Testis (tissue), 3 donors: ENCODE data around the gene TTLL11. TPM values are rescaled to one million over a fixed set of nuclear protein-coding genes. Genes with fewer than 3 reads are reported as not detected.

ENCODE experiments used
- DNase-seq: peaks from one replicate; pipeline ENCODE4 v3.0.0-alpha.2; 2019
- H3K27ac ChIP-seq, 2 donors: fragments of 200-600 bp; sonication (generic); one replicate each; pipeline ENCODE4 v1.5.1; 2019
- H3K27me3 ChIP-seq: fragments of 200-600 bp; sonication (generic); one replicate; pipeline ENCODE4 v1.5.1; 2019
- H3K36me3 ChIP-seq: fragments of 200-600 bp; sonication (generic); one replicate; pipeline ENCODE4 v1.5.1; 2017; ENCODE audit warnings: low read depth; ENCODE audit errors: missing control alignments
- H3K4me1 ChIP-seq: fragments of 200-600 bp; sonication (generic); one replicate; pipeline ENCODE4 v1.5.1; 2019
- H3K4me3 ChIP-seq, 2 donors: fragments of 200-600 bp; sonication (generic); one replicate each; pipeline ENCODE4 v1.5.1; 2017 to 2019
- H3K9me3 ChIP-seq: fragments of 200-600 bp; sonication (generic); one replicate; pipeline ENCODE4 v1.5.1; 2017
- POLR2A ChIP-seq: fragments of 450-650 bp; IDR thresholded peaks from one replicate; pipeline ENCODE4 v1.6.1; 2017; ENCODE audit warnings: antibody characterized with exemption, mild to moderate bottlenecking, moderate library complexity
- WGBS, 2 donors: methylation state at CpG; one replicate each; pipeline ENCODE4 v1.1.5; 2018; 5-methylcytosine and 5-hydroxymethylcytosine counted together
- intact Hi-C: fragments of 100-400 bp; cut with DNase I; formaldehyde crosslinking; loops from one replicate; pipeline ENCODE4 v1.15.1; 2023; ENCODE audit warnings: low total_unique reads
- polyA plus RNA-seq: library from polyadenylated mRNA; stranded (reverse); fragments of 350-450 nt; fragmentation: Illumina TruSeq; extraction: RNeasy Lipid Tissue Mini Kit (QIAGEN cat#74804); gene quantifications from one replicate; pipeline ENCODE4 v1.2.3, GENCODE V29; 2014; ENCODE audit warnings: low read depth, low replicate concordance; ENCODE audit not compliant: insufficient read depth
- total RNA-seq, 2 donors: library from RNA; depleted of rRNA; stranded (reverse); fragments of >200 nt; gene quantifications; one replicate each; pipeline ENCODE4 v1.2.3, GENCODE V29; 2016
- TF ChIP-seq, protein P1 (sequence below), 3 experiments: fragments of 450-650 bp in 2 of 3; fragments of 200-600 bp in 1 of 3; sonication (generic) in 1 of 3; IDR thresholded peaks; one replicate each; pipeline ENCODE4 v1.5.1; 2016 to 2019; ENCODE audit warnings: antibody characterized with exemption in 3 of 3, mild to moderate bottlenecking in 2 of 3, moderate library complexity in 1 of 3

The TTLL11 gene
- total and polyA plus RNA-seq, 3 donors from 2014 or later, result 17.8 to 36.5 (median 19.8) TPM

- DNase-seq, result peak; percentile 13
- WGBS, 2 donors, result 84 to 90% methylated on average over 4 to 11 of the region's 11 CpGs
- no peak overlapping the region for H3K4me3 ChIP-seq
- no peaks in the 10 kb centered on the region for H3K9me3 ChIP-seq
- intact Hi-C loops, result no loop called here
- TF ChIP-seq POLR2A, result no peak
- TF ChIP-seq, protein P1, sequence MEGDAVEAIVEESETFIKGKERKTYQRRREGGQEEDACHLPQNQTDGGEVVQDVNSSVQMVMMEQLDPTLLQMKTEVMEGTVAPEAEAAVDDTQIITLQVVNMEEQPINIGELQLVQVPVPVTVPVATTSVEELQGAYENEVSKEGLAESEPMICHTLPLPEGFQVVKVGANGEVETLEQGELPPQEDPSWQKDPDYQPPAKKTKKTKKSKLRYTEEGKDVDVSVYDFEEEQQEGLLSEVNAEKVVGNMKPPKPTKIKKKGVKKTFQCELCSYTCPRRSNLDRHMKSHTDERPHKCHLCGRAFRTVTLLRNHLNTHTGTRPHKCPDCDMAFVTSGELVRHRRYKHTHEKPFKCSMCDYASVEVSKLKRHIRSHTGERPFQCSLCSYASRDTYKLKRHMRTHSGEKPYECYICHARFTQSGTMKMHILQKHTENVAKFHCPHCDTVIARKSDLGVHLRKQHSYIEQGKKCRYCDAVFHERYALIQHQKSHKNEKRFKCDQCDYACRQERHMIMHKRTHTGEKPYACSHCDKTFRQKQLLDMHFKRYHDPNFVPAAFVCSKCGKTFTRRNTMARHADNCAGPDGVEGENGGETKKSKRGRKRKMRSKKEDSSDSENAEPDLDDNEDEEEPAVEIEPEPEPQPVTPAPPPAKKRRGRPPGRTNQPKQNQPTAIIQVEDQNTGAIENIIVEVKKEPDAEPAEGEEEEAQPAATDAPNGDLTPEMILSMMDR (IDR thresholded peaks at IDR 0.05), result no peak
- no peaks in the 10 kb centered on the region for H3K36me3 ChIP-seq
- H3K4me1 ChIP-seq, result peaks cover 3% of the 10 kb centered on the region
- no peaks in the 10 kb centered on the region for H3K27me3 ChIP-seq
- no peak overlapping the region for H3K27ac ChIP-seq
These were observed 307.2 kb downstream of the TTLL11 start for GRCh38 chr9:121785673-121786542.

DNA sequence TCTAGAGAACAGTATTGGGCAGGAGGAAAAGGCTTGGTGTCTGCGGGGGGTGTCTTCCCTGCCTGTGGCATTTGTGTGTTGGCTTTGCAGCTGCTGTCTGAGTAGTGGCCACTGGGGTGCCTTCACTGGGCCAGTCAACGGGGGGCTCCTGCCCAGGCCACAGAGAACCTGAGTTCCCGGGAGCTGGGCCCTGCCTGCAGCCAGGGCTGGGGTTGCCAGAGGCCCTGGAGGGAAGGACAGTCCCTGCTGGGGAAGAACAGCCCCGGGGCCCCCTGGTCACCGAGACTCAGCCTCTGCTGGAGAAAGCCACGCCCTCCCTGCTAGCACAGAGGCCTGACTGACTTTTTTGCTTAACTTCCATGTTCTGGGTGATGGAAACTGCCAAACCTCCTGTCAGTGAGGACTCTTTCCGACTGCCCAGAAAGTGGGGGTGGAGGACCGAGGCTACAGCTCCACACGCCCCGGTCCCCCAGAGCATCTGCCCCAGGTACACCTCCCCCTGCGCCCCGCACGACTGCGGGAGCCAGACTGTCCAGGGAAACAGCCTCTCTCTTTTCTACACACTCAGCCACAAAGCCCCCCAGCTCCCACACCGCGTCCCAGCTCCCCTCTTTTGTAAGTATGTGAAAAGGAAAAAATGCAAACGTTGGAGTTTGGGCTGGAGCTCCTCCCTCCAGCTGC lies 308.2 kb downstream of the TTLL11 start:
- no peak for TF ChIP-seq POLR2A
- TF ChIP-seq, protein P1 (IDR thresholded peaks at IDR 0.05), result no peak

DNA sequence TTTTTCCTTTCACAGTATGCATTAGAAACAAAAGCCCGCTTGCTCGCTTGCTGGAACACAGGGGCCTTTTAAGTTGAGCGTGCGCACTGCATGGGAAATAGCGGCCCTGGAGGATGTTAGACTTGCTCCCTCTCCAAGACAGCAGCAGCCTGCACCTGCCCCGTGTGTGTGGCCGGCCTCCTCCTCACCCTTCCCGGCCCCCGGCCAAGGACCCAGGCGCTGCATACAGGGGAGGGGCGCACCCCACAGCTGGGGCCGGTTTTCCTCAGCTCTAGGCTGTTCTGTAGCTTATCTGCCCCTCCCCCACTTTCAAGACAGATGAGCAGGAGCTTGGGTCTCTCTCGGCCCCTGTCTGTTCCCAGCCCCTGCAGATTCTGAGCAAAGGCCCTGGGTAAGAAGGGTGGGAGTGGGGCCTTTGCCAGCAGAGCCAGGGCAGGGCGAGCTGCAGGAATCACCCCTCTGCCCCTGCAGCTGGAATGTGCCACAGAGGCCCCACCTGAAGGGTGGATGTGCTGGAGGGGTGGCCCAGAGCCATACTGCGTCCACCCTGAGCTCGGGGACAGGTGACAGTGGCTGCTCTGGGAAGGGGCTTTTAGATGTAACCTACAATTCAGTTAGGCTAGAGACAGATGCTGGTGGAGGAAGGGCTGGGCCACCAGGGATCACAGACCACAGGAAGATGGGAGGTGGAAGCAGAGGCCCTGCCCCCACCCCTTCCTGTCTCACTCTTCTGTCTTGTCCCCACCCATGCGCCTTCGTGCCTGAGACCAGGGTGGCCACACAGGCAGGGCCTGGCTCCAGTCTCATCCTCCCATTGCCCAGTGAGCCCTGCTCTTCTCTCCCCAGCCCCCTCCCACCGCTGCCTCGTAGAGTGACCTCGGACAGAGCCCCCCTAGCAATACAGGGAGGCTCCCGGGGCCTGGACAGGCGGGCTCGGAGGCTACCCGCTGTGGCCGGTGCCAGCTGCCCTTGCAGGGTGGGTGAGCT lies 309.3 kb downstream of the TTLL11 start:
- no peaks in the 10 kb centered on the region for H3K36me3 ChIP-seq
- H3K27ac ChIP-seq, result peak overlapping the region in 1 of 2 donors; percentile 63
- no peaks in the 10 kb centered on the region for H3K9me3 ChIP-seq
- TF ChIP-seq, protein P1 (IDR thresholded peaks at IDR 0.05), result no peak
- TF ChIP-seq POLR2A, result no peak
- H3K27me3 ChIP-seq, result no peaks in the 10 kb centered on the region
- H3K4me1 ChIP-seq, result peaks cover 16% of the 10 kb centered on the region
- H3K4me3 ChIP-seq, result no peak overlapping the region
- peak; percentile 15 for DNase-seq
- intact Hi-C loops, result no loop called here
- 78 to 85% methylated on average over 17 to 26 of the region's 26 CpGs for WGBS, 2 donors

More for the DNA sequence above, 308.2 kb downstream of the TTLL11 start:
- H3K27me3 ChIP-seq, result no peaks in the 10 kb centered on the region
- no peak overlapping the region for H3K27ac ChIP-seq
- 84 to 89% methylated on average over 9 to 17 of the region's 17 CpGs for whole genome bisulfite sequencing, 2 donors
- no peaks in the 10 kb centered on the region for H3K36me3 ChIP-seq
- DNase-seq, result peak; percentile 14
- H3K9me3 ChIP-seq, result no peaks in the 10 kb centered on the region
- no peak overlapping the region for H3K4me3 ChIP-seq
- peaks cover 7% of the 10 kb centered on the region for H3K4me1 ChIP-seq
- intact Hi-C loops, result no loop called here

GRCh38 chr9:121783111-121783510 lies 310.0 kb downstream of the TTLL11 start:
- Histone ChIP-seq H3K27me3 (no peaks in the 10 kb centered on the region), H3K9me3 (no peaks in the 10 kb centered on the region), H3K36me3 (no peaks in the 10 kb centered on the region), H3K27ac (peak overlapping the region in 1 of 2 donors; percentile 63), H3K4me1 (peaks cover 16% of the 10 kb centered on the region), H3K4me3 (no peak overlapping the region)
- TF ChIP-seq, protein P1 (IDR thresholded peaks at IDR 0.05), result no peak
- no peak for TF ChIP-seq POLR2A
- DNase-seq, result peak; percentile 62
- WGBS, 2 donors, result 73 to 100% methylated on average over 1 to 2 of the region's 2 CpGs
- intact Hi-C loops, result no loop called here
